NCI-H345 treated with DMSO at 0.1 percent for 48 hours (cell line): ENCODE results near the gene RARS1.

Source experiments
- DNase-seq: peaks from one replicate; lab custom pipeline; 2025; ENCODE audit not compliant: unreplicated experiment; lab: John Stamatoyannopoulos, UW

The RARS1 gene

GRCh38 chr5:168553377-168554130 lies 67.3 kb downstream of the RARS1 start:
- DNase-seq = no peak

- no peak for DNase-seq
Observed at GRCh38 chr5:168557389-168557788, 71.1 kb downstream of the RARS1 start.

GRCh38 chr5:168562279-168562678 lies 76.0 kb downstream of the RARS1 start:
- no peak for DNase-seq

GRCh38 chr5:168563959-168564358 lies 77.7 kb downstream of the RARS1 start:
- DNase-seq = no peak

GRCh38 chr5:168568738-168569137 lies 82.5 kb downstream of the RARS1 start:
- no peak for DNase-seq
